Vagina (tissue), 2 donors: Measurements from ENCODE around the gene S100A5.

Experiments
- POLR2A ChIP-seq, 2 donors: fragments of 450-650 bp; IDR thresholded peaks; one replicate each; pipeline ENCODE4 v1.6.1; 2017; ENCODE audit warnings: antibody characterized with exemption in 2 of 2, mild to moderate bottlenecking in 2 of 2, moderate library complexity in 2 of 2
- POLR2AphosphoS5 ChIP-seq, 2 donors: sonication (generic); formaldehyde crosslinking; IDR thresholded peaks; one replicate each; pipeline ENCODE4 v1.9.0; 2017; ENCODE audit warnings: antibody characterized with exemption in 2 of 2, mild to moderate bottlenecking in 2 of 2, low read depth in 1 of 2; ENCODE audit not compliant: insufficient read depth in 1 of 2
- TF ChIP-seq, protein P1 (sequence below), 3 experiments: fragments of 450-650 bp in 2 of 3; fragments of 200-600 bp in 1 of 3; sonication (generic) in 1 of 3; IDR thresholded peaks; one replicate each; pipeline ENCODE4 v1.5.1; 2017 to 2019; ENCODE audit warnings: antibody characterized with exemption in 3 of 3, mild to moderate bottlenecking in 2 of 3, moderate library complexity in 2 of 3

DNA sequence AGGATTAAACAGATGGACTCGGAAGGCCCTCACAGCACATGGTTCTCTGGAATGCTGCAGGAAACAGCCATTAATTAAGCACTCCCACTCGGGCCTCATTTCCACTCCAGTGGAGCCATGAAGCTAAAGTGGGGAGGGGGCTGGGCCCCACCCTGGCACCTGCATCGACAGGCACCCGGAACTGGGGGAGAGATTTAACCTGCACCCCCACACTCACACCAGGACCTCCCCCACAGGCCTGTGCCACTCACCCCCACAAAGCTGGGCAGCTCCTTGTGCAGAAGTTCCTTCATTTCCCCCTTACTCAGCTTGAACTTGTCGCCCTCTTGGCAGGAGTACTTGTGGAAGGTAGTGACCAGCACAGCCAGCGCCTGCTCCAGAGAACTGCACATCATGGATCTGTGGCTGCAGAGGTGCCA, 22.8 kb upstream of the S100A5 start:
- TF ChIP-seq, protein P1, sequence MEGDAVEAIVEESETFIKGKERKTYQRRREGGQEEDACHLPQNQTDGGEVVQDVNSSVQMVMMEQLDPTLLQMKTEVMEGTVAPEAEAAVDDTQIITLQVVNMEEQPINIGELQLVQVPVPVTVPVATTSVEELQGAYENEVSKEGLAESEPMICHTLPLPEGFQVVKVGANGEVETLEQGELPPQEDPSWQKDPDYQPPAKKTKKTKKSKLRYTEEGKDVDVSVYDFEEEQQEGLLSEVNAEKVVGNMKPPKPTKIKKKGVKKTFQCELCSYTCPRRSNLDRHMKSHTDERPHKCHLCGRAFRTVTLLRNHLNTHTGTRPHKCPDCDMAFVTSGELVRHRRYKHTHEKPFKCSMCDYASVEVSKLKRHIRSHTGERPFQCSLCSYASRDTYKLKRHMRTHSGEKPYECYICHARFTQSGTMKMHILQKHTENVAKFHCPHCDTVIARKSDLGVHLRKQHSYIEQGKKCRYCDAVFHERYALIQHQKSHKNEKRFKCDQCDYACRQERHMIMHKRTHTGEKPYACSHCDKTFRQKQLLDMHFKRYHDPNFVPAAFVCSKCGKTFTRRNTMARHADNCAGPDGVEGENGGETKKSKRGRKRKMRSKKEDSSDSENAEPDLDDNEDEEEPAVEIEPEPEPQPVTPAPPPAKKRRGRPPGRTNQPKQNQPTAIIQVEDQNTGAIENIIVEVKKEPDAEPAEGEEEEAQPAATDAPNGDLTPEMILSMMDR (IDR thresholded peaks at IDR 0.05), result no peak
- TF ChIP-seq POLR2AphosphoS5 (IDR thresholded peaks at IDR 0.05; ENCODE audit: insufficient read depth in 1 of 2, low read depth in 1 of 2) (no peak), POLR2A (IDR thresholded peaks at IDR 0.05) (no peak)
